K562 (cell line): ENCODE data around the gene APP.
"Not testable (repeated sequence)": the region's sequence is repeated elsewhere in the genome, so short reads cannot be mapped to it uniquely, and the experiment has no call there.

Source experiments
- EGR1 ChIP-seq: fragments of 450-650 bp; conservative IDR thresholded peaks from 2 replicates; pipeline ENCODE4 v1.6.1; 2017; ENCODE audit warnings: mild to moderate bottlenecking
- ESRRA ChIP-seq: fragments of 450-650 bp; IDR thresholded peaks from 2 replicates; pipeline ENCODE4 v1.6.1; 2014; ENCODE audit warnings: low read depth, mild to moderate bottlenecking, moderate library complexity, borderline replicate concordance
- KLF13 ChIP-seq: fragments of 450-650 bp; IDR thresholded peaks from 2 replicates; pipeline ENCODE4 v1.6.1; 2016; ENCODE audit warnings: missing genetic modification characterization, low read depth, mild to moderate bottlenecking, missing compliant biosample characterization, moderate library complexity, borderline replicate concordance
- MYNN ChIP-seq, 2 experiments: sonication (generic); formaldehyde crosslinking in 1 of 2; IDR thresholded peaks; 2 replicates each; pipeline versions ENCODE4 v1.5.0 to v1.6.1; 2016 to 2020; ENCODE audit warnings: antibody characterized with exemption in 1 of 2, missing genetic modification reagents in 1 of 2
- NBN ChIP-seq: fragments of 450-650 bp; IDR thresholded peaks from 2 replicates; pipeline ENCODE4 v1.6.1; 2016; ENCODE audit warnings: low read depth, mild to moderate bottlenecking
- PHF20 ChIP-seq: fragments of 450-650 bp; IDR thresholded peaks from 2 replicates; pipeline ENCODE4 v1.6.1; 2018; ENCODE audit not compliant: partially characterized antibody
- SIN3A ChIP-seq, 2 experiments: fragments of 150-350 bp in 1 of 2; IDR thresholded peaks; 2 replicates each; pipeline ENCODE4 v1.6.1; 2011 to 2016; ENCODE audit warnings: borderline replicate concordance in 2 of 2, low read depth in 2 of 2, low read length in 2 of 2, mild to moderate bottlenecking in 2 of 2, moderate library complexity in 2 of 2; ENCODE audit not compliant: control insufficient read depth in 1 of 2
- ZBTB43 ChIP-seq: sonication (generic); formaldehyde crosslinking; IDR thresholded peaks from 2 replicates; pipeline ENCODE4 v1.8.0; 2023; ENCODE audit warnings: mild to moderate bottlenecking, missing genetic modification reagents
- ZKSCAN1 ChIP-seq: fragments of 150-350 bp; IDR thresholded peaks from 2 replicates; pipeline ENCODE4 v1.6.1; 2016; ENCODE audit warnings: low read depth, low read length
- ZNF165 ChIP-seq: fragments of 250-450 bp; sonication (Bioruptor Pico); IDR thresholded peaks from 2 replicates; pipeline ENCODE4 v1.4.0; 2020; ENCODE audit warnings: borderline replicate concordance
- TF ChIP-seq, protein P1 (sequence below): sonication (generic); formaldehyde crosslinking; IDR thresholded peaks from 2 replicates; pipeline ENCODE4 v1.8.0; 2022; ENCODE audit warnings: mild to moderate bottlenecking, missing genetic modification reagents, borderline replicate concordance
- TF ChIP-seq, protein P2 (sequence below): fragments of 250-450 bp; sonication (Bioruptor Pico); IDR thresholded peaks from 2 replicates; pipeline ENCODE4 v1.9.0; 2021; ENCODE audit warnings: mild to moderate bottlenecking

DNA sequence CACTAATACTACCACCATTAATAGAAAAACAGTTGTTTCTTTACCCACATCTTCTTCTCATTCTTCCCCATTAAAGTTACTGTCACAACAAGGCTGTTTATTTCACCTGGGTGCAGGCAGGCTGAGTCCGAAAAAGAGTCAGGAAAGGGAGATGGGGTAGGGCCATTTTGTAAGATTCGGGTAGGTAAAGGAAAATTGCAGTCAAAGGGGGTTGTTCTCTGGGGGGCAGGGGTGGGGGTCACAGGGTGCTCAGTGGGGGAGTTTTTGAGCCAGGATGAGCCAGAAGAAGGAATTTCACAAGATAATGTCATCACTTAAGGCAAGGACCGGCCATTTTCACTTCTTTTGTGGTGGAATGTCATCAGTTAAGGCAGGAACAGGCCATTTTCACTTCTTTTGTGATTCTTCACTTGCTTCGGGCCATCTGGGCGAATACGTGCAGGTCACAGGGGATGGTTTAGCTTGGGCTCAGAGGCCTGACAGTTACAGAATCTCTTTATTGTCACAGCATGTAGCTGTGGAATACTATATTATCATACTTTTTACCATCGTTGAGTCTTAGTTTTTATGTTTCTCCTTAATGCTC lies 89.3 kb downstream of the APP start:
- TF ChIP-seq ZKSCAN1; ZBTB43; MYNN (IDR thresholded peaks at IDR 0.05); MYNN (CRISPR knock-in tag; IDR thresholded peaks at IDR 0.05); ESRRA; SIN3A (IDR thresholded peaks at IDR 0.05; ENCODE audit: borderline replicate concordance in 2 of 2, control insufficient read depth in 1 of 2, low read depth in 2 of 2, low read length in 2 of 2); ZNF165 (CRISPR knock-in tag); NBN; PHF20; EGR1; KLF13 (tag): not testable (repeated sequence)
- TF ChIP-seq, protein P1, sequence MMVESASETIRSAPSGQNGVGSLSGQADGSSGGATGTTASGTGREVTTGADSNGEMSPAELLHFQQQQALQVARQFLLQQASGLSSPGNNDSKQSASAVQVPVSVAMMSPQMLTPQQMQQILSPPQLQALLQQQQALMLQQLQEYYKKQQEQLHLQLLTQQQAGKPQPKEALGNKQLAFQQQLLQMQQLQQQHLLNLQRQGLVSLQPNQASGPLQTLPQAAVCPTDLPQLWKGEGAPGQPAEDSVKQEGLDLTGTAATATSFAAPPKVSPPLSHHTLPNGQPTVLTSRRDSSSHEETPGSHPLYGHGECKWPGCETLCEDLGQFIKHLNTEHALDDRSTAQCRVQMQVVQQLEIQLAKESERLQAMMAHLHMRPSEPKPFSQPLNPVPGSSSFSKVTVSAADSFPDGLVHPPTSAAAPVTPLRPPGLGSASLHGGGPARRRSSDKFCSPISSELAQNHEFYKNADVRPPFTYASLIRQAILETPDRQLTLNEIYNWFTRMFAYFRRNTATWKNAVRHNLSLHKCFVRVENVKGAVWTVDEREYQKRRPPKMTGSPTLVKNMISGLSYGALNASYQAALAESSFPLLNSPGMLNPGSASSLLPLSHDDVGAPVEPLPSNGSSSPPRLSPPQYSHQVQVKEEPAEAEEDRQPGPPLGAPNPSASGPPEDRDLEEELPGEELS (CRISPR knock-in tag), result not testable (repeated sequence)
- TF ChIP-seq, protein P2, sequence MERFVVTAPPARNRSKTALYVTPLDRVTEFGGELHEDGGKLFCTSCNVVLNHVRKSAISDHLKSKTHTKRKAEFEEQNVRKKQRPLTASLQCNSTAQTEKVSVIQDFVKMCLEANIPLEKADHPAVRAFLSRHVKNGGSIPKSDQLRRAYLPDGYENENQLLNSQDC (CRISPR knock-in tag), result not testable (repeated sequence)
